HG02840 (cell line): ENCODE results near the gene NXPH4.

ENCODE experiments used
- ATAC-seq: cut with Tn5 transposase; IDR thresholded peaks from one replicate; pipeline ENCODE4 v1.9.1; 2021; ENCODE audit warnings: mild to moderate bottlenecking, moderate library complexity, moderate number of reproducible peaks; ENCODE audit not compliant: unreplicated experiment, low FRiP score

Gene NXPH4

DNA sequence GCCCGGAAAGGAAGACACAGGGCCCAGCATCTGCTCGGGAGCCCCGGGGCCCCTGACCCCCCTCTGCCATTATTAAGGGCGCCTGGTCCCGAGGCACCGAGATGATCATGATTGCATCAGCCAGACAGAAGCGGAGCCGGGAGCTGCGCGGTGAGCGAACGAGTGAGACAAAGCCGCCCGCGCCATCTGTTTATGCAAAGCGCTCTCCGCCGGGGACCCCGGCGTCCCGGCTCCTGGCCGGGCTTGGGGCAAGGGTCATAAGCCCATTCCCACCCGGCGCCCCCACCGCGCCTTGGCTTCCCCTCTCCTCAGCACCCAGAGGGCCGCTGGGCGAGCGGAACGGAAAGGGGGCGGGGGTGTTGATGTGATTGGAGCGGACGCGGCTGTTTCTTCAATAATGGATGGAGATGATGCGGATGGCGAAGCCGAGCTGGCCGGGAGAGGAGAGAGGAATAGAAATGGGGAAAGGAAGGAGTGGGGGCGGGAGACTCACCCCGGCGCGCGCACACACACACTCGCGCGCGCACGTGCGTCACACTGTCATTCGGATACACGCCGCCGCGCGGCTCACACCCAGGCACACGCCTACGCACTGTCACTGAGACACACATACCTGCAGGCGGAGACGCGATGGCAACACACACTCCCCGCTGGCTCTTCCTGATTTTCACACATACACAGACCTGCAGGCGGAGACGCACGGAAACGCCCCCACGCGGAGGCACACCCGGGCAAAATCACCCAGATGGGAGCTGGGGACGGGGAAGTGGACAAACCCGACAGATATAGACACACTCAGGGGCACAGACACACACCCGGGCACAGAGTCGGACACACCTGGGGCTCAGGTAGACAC, 23.7 kb downstream of the NXPH4 start:
- no peak for ATAC-seq

DNA sequence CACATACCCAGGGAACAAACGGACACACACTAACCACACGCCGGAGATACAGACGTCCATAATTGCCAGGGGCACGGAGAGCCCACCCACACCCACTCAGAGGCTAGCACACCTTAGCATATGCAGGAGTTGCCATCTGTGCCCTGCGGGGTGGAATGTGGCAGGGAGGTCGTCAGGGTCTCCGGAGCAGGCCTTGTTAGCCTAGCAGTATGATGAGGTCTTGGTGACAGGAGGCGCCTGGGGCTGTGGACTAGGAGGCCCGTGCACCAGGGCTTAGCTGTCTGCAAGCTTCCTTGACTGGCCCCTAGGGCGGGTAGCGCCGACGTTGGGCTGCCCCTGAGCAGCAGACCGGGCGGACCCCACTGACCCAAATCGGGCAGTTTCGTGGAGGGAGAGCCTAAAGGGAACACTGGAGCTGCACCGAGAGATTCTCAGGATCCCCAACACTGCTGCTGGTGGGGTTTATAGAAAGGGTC, 24.4 kb downstream of the NXPH4 start:
- no peak for ATAC-seq

DNA sequence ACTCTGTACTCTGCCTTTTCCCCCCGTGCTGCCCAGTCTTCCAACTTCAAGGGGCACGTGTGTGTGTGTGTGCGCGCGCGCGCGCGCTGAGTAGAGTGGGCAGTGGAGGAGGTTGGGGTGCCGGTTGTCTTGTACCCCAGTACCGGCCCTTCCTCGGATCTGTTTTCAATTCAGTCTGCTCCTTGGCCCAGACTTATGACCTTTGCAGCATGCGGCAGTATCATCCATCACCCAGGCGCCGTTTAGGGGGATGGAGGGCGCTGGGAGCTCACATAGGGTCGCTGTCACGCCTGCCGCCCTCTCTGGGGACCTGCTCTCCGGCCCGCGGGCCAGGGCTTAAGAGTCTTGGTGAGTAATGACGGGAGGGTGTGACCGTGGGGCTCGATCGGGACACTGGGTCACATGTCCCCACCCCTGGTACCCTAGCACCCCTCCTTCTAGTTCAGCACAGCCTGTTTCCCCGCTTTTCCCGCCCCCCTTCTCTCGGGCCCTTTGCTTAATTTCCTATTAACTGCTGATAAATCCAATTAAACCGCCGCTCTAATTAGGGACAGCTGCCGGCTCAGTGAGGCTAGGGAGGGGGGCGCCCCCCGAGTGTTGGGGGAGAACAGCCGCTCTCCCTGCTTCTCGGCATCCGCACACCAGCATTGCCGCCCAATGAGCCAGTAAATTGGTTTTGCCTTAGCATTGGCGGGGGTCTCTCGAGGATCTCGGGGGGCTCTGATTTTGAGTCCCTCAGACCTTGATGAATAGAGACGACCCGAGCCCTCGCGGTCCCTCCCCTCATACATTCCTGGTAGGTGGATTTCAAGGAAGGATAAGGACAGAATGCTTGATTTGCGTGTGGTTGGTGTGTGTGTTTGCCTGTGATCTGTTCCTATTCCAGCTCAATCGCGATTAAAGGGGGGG, 25.1 kb downstream of the NXPH4 start:
- no peak for ATAC-seq

DNA sequence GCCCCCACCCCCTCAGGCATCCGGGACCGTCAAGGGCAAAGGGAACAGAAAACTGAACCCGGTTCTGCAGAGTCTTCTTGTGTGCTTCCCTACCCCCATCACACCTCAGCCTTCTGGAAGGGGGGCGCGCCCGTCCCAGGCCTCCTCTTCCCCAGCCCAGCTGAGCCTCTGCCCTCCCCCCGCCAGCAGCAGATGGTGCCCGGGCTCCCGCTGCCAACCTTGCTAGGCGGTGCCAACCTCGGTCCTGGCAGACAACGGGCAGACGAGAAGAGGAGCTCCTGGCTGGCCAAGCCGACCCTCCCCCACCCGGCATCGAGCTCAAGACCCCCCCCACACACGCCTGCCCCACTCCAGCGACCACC, 25.7 kb downstream of the NXPH4 start:
- ATAC-seq, result no peak

DNA sequence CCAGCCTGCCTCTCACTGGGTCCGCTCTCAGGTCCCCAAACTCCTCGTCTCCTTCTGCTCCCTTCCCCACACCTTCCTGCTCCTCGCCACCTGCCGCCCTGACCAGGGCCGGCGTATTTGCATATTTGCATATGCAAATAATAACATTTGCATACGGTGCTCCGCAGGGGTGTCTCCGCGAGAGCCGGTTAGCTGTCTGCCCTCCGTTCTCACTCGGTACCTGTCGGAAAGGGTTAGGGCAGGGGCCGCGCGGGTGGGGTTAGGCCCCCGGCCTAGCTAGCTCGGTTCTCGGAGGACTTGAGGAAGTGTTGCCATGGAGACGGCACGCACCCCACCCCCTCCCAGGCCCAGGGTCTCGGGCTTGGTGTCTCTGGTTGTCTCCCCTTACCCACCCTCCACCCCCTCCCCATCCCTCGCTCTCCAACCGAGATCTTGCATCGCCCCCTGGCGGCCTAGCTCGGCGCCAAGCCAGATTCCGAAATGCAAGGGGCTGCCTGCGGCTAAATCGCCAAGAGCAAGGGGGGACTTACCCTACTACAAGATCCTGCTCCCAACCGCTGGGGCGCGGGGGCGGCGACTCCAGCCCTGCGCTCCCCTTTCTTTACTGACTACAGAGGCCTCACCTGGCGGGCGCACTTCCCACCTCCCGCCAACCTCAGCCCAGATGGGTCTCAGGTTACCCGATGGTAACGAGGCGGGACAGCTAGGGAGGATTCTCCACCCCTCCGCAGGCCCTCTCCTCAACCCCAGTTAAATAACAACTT, 26.3 kb downstream of the NXPH4 start:
- peak; percentile 35 for ATAC-seq

DNA sequence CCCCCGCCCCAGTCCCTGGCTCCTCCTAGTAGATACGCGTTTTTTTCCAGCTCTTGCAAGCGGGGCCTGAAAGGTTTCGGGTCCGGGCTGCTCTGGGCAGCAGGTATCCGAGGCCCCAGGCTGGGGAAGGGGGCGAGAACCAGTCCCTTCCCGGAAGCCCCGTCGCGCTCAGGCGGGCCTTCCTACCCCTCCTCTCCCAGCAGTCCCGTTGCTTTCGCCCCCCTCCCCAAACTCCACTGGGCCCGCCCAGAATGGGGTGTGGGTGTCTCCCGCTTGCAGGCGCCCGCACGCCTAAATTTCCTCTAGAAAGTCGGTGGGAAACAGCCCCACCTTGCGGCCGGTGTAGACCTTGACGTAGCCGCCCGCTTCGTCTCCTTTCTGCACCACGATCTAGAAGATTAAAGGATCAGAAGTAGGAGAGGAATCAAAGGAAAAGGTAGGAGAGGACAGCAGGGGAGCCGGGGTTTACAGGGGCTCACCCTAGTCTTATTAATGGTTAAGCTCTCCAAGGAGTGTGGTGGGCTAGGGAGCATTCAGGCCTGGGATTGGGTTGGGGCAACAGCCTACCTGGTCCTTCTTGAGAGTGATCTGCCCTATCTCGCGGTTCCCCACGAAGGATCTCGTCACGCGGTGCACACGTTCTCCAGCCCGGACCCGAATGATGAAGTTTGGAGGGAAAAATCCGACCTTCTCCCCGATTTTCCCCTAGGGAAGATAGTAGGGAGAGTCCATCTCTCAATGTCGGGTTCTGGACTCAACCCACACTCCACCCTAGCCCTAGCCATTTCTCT, 27.1 kb downstream of the NXPH4 start:
- ATAC-seq, result no peak

DNA sequence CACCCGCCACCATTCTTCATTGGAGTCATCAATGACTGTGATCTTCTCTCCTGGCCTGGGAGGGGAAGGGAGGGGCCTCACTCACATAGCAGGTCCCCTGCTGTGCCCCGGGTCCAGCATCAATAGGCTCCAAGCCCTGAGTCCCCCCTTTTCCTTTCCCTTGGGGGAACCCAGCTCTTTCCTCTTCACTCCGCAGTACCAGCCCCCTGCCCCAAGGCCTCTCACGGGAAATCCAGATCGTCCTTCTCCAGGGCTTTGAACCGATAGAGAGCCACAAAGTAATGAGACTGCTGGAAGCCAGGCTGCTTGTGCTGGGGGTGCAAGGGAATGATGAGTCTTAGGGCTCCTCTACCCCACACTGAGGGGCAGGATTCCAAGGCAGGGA, 27.7 kb downstream of the NXPH4 start:
- no peak for ATAC-seq

DNA sequence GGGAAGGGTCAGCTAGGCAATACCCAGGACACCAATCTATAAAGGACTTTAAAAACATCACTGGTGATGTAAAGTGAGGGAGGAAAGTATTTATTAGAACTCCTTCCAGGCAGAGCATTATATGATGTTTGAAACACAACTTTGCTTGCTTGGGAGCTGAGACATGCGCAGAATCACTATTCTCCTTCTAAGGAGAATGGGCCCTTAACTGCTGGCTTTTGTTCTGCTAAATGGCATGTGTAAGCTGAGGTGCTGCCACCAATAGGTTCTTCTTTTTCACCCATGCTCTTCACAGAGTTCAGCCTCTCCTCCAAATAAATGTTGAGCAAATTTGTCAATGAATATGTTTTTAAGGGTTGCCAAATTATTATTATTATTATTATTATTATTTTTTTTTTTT, 30.4 kb downstream of the NXPH4 start:
- no peak for ATAC-seq

DNA sequence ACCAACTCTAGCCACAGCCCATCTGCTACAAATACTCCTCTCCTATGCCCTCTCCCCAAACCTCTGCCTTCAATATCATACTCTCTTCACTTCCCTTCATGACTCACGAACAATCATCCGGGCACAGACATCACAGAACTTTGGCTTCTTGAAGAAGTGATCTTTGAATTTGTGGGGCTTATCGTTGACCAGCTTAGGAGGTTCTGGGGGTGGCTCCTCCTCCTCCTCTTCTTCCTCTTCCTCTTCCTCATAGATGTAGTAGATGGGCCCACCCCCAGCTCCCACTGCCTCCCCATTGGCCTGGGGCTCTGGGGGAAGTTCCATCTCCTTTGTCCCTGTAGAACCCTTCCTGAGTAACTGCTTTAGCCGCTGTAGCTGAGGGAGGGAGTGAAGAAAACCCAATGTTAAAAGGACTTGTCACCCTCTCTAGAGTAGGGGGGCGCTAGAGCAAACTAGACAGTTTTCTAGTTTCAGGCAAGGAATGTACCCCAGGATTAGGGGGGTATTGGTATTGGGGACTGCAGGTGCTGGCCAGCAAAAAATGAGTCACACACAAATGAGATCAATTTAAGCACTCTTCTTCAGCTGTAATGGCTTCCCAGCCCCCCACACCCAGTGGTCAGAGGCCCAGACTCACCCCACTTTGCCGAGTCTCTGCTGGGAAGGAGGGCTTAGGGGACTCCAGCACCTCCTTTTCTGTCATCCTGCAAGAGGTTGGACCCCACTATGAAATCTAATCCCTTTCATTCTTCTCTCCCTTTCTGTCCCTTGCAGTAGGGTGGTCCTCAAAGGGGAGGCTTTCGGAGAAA, 32.5 kb downstream of the NXPH4 start:
- ATAC-seq, result no peak

DNA sequence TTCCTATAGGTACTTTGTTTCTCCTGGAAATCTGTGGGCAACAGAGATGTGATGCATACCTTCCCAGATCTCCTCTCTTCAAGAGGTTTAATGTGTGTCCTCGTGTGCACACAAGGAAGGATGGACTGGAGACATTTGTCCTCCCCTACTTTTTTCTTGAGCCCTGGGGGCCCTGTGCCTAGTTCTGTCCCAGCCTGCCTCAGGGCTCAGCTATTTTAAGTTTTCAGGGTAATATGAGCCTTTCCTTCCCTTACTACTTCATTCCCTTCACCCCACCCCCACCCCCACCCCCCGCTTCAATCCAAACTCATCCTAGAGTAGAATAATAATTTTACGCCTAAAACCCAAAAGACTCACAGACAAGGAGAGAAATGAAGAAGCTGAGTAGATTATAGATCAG, 33.9 kb downstream of the NXPH4 start:
- ATAC-seq, result no peak

DNA sequence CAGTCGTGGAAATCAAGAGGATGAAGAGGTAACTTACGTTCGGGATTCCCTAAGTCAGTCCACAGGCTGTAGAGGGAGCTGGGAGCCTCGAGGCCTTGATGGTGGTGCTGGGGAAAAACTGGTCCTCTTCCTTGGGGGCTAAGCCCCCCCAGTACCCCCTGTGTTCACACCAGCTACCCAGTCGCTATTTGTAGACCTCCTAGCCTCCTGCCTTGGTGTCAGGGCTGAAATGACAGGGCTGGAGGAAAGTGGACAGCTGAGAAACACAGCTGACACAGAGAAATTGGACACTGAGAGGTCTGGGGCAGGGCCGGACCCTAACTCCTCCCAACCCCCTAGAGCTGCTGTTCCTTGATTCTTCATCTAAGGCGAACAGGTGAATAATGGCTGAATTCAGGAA, 34.4 kb downstream of the NXPH4 start, which contains the start of gene STAC3:
STAC3 (minus strand) TSS at position 232 of the 400 bp plus-strand sequence. CDS start 1,551 bp downstream, outside the sequence.
- no peak for ATAC-seq

DNA sequence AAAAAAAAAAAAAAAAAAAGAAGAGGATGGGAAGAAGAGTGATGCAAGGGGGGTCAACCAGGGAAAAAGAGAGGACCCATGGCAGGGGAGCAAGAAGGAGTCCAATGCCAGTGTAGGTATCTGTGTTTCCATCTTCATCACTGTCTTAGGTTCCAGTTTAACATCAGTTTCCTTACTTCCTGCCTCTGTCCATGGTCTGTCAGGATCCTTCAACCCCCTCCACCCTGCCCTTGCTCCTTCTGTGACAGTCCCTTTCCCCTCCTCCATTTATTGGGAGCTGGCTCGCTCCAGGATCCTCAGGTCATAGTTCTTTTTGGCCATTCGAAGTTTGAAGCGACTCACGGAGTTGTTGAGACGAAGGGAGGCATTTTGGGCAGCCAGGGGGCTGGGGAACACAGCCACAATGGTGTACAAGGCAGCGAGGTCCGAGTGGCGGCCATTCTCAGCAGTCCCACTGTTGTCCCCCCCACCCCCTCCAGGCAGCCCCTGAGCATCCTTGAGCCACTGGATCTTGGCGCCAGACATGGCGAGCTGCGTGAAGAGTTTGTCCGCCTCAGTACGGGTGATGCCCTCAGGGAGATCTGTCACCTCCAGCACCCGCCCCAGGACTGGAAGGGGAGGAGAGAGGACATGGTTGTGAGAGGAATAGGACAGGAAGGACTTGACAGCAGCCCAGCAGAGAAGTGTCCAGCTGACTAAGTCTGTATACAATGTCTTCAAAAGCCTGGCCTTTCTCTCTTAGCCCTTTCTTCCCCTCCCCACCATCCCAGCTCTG, 38.1 kb downstream of the NXPH4 start:
- no peak for ATAC-seq

DNA sequence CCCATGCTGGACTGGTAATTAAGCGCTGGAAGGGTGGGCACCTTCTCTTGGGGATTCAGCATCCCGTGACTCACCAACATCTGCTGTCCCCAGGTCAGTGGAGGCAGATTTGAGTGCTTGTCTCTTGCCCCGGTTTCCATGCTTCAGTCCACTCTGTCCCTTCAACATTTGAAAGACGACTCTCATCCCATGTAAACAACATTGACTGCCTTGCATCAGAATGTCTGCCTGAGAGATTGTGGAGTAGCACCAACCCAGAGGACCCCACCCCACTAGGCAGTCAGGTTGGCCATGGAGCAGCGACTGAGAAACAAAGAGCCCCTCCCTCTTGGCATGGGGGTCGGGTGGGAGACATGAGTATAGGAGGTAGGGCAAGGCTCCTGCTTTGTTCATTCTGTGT, 39.3 kb downstream of the NXPH4 start:
- ATAC-seq, result no peak

DNA sequence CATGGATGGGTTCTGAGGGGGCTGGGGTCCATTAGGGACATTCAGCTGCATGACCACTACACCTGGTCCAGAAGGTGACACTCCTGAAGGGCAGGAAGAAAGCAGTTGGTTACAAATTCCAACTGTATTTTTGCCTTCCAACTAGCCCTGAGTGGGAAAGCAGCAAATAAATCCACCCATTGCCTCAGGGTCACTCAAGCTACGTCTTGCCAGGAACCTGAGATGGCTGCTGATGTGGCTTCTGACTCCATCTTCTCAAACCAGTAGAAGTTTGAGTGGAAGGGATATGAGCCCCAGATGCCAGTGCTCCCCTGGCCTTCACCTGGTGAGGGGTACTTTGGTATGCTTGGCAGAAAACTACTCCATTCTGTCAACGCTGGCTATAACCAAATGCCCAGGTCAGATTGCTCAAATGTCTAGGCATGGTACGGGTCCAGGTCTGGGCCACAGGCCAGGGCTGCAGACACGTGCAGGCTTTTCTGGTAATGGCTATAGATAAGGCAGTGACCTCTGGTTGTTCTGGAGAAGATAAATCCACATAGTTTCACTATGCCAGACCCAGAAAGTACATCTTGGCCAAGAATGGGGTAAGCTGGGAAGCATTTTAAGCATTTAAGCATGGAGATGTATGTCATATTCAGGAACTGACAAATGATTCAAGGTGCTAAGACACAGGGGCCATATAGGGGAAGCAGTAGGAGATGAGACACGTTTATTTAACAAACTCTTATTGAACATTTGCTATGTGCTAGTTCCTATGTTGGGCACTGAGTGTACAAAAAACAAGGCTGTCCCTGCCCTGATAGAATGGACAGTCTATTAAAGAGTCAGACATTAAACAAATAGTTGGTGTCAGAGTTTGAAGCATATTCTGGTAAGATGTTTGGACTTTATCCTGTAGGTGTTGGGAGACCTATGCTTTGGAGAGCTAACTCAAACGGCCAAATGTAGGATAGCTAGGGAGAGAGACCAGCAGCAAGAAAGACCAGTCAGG, 42.7 kb downstream of the NXPH4 start:
- ATAC-seq, result no peak

DNA sequence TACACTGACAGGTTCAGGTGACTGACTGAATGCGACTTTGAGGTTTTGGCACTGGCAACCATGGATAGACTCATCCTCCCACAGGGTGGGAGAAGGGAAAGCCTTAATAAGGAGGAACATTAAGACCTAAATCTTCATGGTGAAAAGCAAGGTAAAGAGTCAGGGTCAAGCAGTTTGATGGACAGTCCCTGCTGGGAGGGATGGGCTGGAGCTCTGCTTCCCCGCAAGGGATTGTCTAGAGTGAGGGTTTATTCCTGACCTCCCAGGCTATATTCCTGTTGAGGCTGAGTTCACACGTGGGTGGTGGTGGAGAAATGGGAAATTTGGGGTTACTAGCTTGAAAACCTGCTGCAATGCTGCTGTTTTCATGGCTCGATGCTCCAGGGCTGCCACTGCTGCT, 43.8 kb downstream of the NXPH4 start:
- ATAC-seq, result no peak

DNA sequence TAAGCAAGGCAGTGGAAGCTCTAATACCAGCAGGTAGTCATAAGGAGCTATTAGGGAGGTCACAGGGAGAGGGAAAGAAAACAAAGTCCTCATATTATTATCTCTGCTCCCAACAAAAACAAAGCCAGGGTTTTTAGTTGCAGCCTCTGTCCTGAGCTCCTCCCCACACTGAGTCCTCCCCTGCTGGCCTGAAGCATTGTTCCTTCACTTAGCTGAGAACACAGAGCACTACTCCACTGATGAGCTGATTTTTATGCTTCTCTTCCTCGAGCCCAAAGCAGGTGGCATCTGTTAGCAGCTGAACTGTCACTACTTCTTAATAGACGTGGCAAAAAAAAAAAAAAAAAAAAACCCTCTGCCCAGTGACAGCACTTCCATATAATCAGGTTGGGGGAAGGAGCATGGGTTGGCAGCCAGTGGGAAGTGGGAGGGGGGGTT, 44.9 kb downstream of the NXPH4 start:
- no peak for ATAC-seq
